GM21447 (cell line): ENCODE data around the gene CDH13.

ENCODE experiments used
- ATAC-seq: cut with Tn5 transposase; IDR thresholded peaks from one replicate; pipeline ENCODE4 v1.9.1; 2021; ENCODE audit not compliant: unreplicated experiment

Gene CDH13

GRCh38 chr16:82684256-82684655 is 57.5 kb downstream of the CDH13 start:
- no peak for ATAC-seq

GRCh38 chr16:82685526-82685925 is 58.8 kb downstream of the CDH13 start:
- ATAC-seq = no peak

GRCh38 chr16:82694239-82694874 is 67.6 kb downstream of the CDH13 start:
- no peak for ATAC-seq

GRCh38 chr16:82695806-82696205 is 69.0 kb downstream of the CDH13 start:
- no peak for ATAC-seq

GRCh38 chr16:82699260-82699659 is 72.5 kb downstream of the CDH13 start:
- no peak for ATAC-seq

- ATAC-seq = no peak
These were observed 73.1 kb downstream of the CDH13 start for GRCh38 chr16:82699711-82700495.

- ATAC-seq = no peak
These were observed 73.9 kb downstream of the CDH13 start for GRCh38 chr16:82700541-82701235.

GRCh38 chr16:82701442-82701955 is 74.7 kb downstream of the CDH13 start:
- ATAC-seq = no peak

GRCh38 chr16:82703161-82703560 is 76.4 kb downstream of the CDH13 start:
- no peak for ATAC-seq

GRCh38 chr16:82703871-82704768 is 77.4 kb downstream of the CDH13 start:
- ATAC-seq = no peak

- no peak for ATAC-seq
These were observed 83.2 kb downstream of the CDH13 start for GRCh38 chr16:82709987-82710386.

GRCh38 chr16:82713778-82714177 is 87.0 kb downstream of the CDH13 start:
- no peak for ATAC-seq

- no peak for ATAC-seq
These were observed 88.4 kb downstream of the CDH13 start for GRCh38 chr16:82715160-82715559.

- no peak for ATAC-seq
These were observed 89.1 kb downstream of the CDH13 start for GRCh38 chr16:82715833-82716232.

GRCh38 chr16:82716361-82716855 is 89.6 kb downstream of the CDH13 start:
- ATAC-seq = no peak

GRCh38 chr16:82720414-82720813 is 93.6 kb downstream of the CDH13 start:
- ATAC-seq = no peak

GRCh38 chr16:82726306-82726705 is 99.5 kb downstream of the CDH13 start:
- ATAC-seq = no peak

- ATAC-seq = no peak
These were observed 102.1 kb downstream of the CDH13 start for GRCh38 chr16:82728901-82729300.

- ATAC-seq = no peak
These were observed 104.1 kb downstream of the CDH13 start for GRCh38 chr16:82730901-82731300.

GRCh38 chr16:82732461-82732860 is 105.7 kb downstream of the CDH13 start:
- ATAC-seq = no peak

- ATAC-seq = no peak
These were observed 108.4 kb downstream of the CDH13 start for GRCh38 chr16:82735186-82735585.
